ENCODE data around the gene LRRC42. TPM values are rescaled to one million over a fixed set of nuclear protein-coding genes. Genes with fewer than 3 reads are reported as not detected.

The LRRC42 gene
- total and polyA plus RNA-seq, 2 experiments from 2014 or later, result 41.8 to 46.9 TPM

GRCh38 chr1:53911442-53911841, 34.7 kb upstream of the LRRC42 start:
- no peaks in the 10 kb centered on the region for H3K27me3 ChIP-seq (replicated peaks; ENCODE audit: insufficient read depth)
- peaks cover 5% of the 10 kb centered on the region; the same call in 1 of the 2 replicates for H3F3A ChIP-seq (ENCODE audit: insufficient read depth)
- no peak overlapping the region for H3K4me3 ChIP-seq
- H3K79me2 ChIP-seq (ENCODE audit: insufficient read depth), result no peaks in the 10 kb centered on the region
- no peaks in the 10 kb centered on the region for H3K4me1 ChIP-seq (ENCODE audit: insufficient read depth)
- DNase-seq, result no peak
- in situ Hi-C loops (cut with MboI), result no loop called here
- H3K9ac ChIP-seq, result no peak overlapping the region
- TF ChIP-seq EZH2phosphoT487 (IDR thresholded peaks at IDR 0.05; ENCODE audit: insufficient read depth, low read depth), result no peak
- TF ChIP-seq EZH2 (IDR thresholded peaks at IDR 0.05; ENCODE audit: insufficient read depth, poor library complexity, severe bottlenecking), result no peak
- no peak overlapping the region for H2AFZ ChIP-seq
- H3K9me2 ChIP-seq (ENCODE audit: insufficient read depth), result no peaks in the 10 kb centered on the region
- no peaks in the 10 kb centered on the region for H4K20me1 ChIP-seq (ENCODE audit: insufficient read depth)
- no peaks in the 10 kb centered on the region for H3K9me3 ChIP-seq (ENCODE audit: low read depth)
- H3K27ac ChIP-seq, result no peak overlapping the region
- peaks cover 8% of the 10 kb centered on the region; the same call in 1 of the 2 replicates for H3K36me3 ChIP-seq (ENCODE audit: low read depth)
- WGBS, 2 experiments (ENCODE audit: low coverage in 1 of 2, low lambda C conversion rate in 2 of 2, missing lambda C conversion rate in 2 of 2), result 94 to 97% methylated on average over 4 of the region's 4 CpGs
- H3K4me2 ChIP-seq (ENCODE audit: unreplicated experiment), result no peak overlapping the region

DNA sequence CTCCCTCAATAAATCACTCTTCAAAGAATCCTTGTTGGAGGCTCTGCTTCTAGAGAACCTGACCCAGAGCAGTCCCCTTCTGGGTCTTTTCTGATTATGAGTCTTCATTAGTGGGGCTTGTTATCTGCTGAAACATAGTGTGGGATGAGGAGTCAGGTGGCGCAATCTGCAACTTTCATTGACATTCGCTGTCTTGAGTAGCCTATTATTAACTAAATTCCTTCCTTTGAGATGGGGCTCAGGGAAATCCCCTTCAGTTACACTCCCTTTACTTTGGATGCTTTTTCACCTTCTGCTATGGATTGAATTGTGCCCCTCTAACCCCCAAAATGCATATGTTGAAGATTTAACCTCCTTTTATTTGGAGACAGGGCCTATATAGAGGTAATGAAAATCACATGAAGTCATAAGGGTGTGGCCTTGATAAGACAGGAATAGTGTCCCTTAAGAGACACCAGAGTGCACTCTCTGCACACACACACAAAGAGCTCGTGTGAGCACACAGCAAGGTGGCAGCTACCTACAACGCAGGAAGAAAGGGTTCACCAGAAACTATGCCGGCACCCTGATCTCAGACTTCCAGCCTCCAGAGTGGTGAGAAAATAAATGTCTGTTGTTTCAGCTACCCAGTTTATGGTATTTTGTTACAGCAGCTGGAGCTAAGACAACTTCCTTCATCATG, 32.7 kb upstream of the LRRC42 start:
- TF ChIP-seq EZH2phosphoT487 (IDR thresholded peaks at IDR 0.05; ENCODE audit: insufficient read depth, low read depth), result no peak
- TF ChIP-seq EZH2 (IDR thresholded peaks at IDR 0.05; ENCODE audit: insufficient read depth, poor library complexity, severe bottlenecking), result no peak
- WGBS, 2 experiments (ENCODE audit: low coverage in 1 of 2, low lambda C conversion rate in 2 of 2, missing lambda C conversion rate in 2 of 2), result 85 to 86% methylated on average over 5 of the region's 5 CpGs
- no peak overlapping the region for H3K4me3 ChIP-seq

GRCh38 chr1:53918343-53918742, 27.8 kb upstream of the LRRC42 start:
- Histone ChIP-seq H3K27ac (no peak overlapping the region), H4K20me1 (ENCODE audit: insufficient read depth) (no peaks in the 10 kb centered on the region), H3K36me3 (ENCODE audit: low read depth) (peaks cover 15% of the 10 kb centered on the region), H3F3A (ENCODE audit: insufficient read depth) (peaks cover 6% of the 10 kb centered on the region; the same call in 1 of the 2 replicates), H3K9me2 (ENCODE audit: insufficient read depth) (no peaks in the 10 kb centered on the region), H3K4me1 (ENCODE audit: insufficient read depth) (peaks cover 7% of the 10 kb centered on the region; the same call in 1 of the 2 replicates), H2AFZ (no peak overlapping the region), H3K4me2 (ENCODE audit: unreplicated experiment) (no peak overlapping the region), H3K4me3 (no peak overlapping the region), H3K27me3 (replicated peaks; ENCODE audit: insufficient read depth) (no peaks in the 10 kb centered on the region), H3K9ac (no peak overlapping the region), H3K9me3 (ENCODE audit: low read depth) (no peaks in the 10 kb centered on the region), H3K79me2 (ENCODE audit: insufficient read depth) (no peaks in the 10 kb centered on the region)
- WGBS, 2 experiments (ENCODE audit: low coverage in 1 of 2, low lambda C conversion rate in 2 of 2, missing lambda C conversion rate in 2 of 2), result 90 to 95% methylated on average over 5 of the region's 5 CpGs
- in situ Hi-C loops (cut with MboI), result no loop called here
- TF ChIP-seq EZH2phosphoT487 (IDR thresholded peaks at IDR 0.05; ENCODE audit: insufficient read depth, low read depth), result no peak
- TF ChIP-seq EZH2 (IDR thresholded peaks at IDR 0.05; ENCODE audit: insufficient read depth, poor library complexity, severe bottlenecking), result no peak
- no peak for DNase-seq

More for the DNA sequence above, 32.7 kb upstream of the LRRC42 start:
- no peaks in the 10 kb centered on the region for H4K20me1 ChIP-seq (ENCODE audit: insufficient read depth)
- no peaks in the 10 kb centered on the region for H3K9me2 ChIP-seq (ENCODE audit: insufficient read depth)
- H3K27ac ChIP-seq, result no peak overlapping the region
- no peak overlapping the region for H2AFZ ChIP-seq
- H3K27me3 ChIP-seq (replicated peaks; ENCODE audit: insufficient read depth), result no peaks in the 10 kb centered on the region
- H3K79me2 ChIP-seq (ENCODE audit: insufficient read depth), result no peaks in the 10 kb centered on the region
- in situ Hi-C loops (cut with MboI), result no loop called here
- H3F3A ChIP-seq (ENCODE audit: insufficient read depth), result peaks cover 5% of the 10 kb centered on the region; the same call in 1 of the 2 replicates
- no peak overlapping the region for H3K9ac ChIP-seq
- no peaks in the 10 kb centered on the region for H3K9me3 ChIP-seq (ENCODE audit: low read depth)
- H3K4me2 ChIP-seq (ENCODE audit: unreplicated experiment), result no peak overlapping the region
- no peaks in the 10 kb centered on the region for H3K4me1 ChIP-seq (ENCODE audit: insufficient read depth)
- peaks cover 8% of the 10 kb centered on the region; the same call in 1 of the 2 replicates for H3K36me3 ChIP-seq (ENCODE audit: low read depth)
- DNase-seq, result no peak

DNA sequence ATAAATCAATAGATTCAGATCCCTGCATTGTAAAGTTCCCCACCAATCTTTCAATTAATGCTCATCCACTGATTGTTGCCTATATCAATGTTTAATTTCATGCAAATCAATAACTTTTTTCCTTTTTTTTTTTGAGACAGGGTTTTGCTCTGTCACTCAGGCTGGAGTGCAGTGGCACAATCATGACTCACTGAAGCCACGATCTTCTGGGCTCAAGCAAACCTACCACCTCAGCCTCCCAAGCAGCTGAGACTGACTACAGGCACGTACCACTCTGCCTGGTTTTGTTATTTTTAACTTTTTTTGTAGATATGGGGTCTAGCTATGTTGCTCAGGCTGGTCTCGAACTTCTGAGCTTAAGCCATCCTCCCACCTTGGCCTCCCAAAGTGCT, 26.5 kb upstream of the LRRC42 start:
- TF ChIP-seq EZH2phosphoT487 (IDR thresholded peaks at IDR 0.05; ENCODE audit: insufficient read depth, low read depth) (no peak), EZH2 (IDR thresholded peaks at IDR 0.05; ENCODE audit: insufficient read depth, poor library complexity, severe bottlenecking) (no peak)
- no peaks in the 10 kb centered on the region for H4K20me1 ChIP-seq (ENCODE audit: insufficient read depth)
- no peaks in the 10 kb centered on the region for H3K27me3 ChIP-seq (replicated peaks; ENCODE audit: insufficient read depth)
- H3K9me3 ChIP-seq (ENCODE audit: low read depth), result no peaks in the 10 kb centered on the region
- peaks cover 6% of the 10 kb centered on the region; the same call in 1 of the 2 replicates for H3F3A ChIP-seq (ENCODE audit: insufficient read depth)
- H3K9me2 ChIP-seq (ENCODE audit: insufficient read depth), result no peaks in the 10 kb centered on the region
- no peak overlapping the region for H3K4me2 ChIP-seq (ENCODE audit: unreplicated experiment)
- H3K36me3 ChIP-seq (ENCODE audit: low read depth), result peaks cover 20% of the 10 kb centered on the region
- H3K27ac ChIP-seq, result 0 out of 2 replicates have a peak overlapping the region, but pooled peaks have one; percentile 12
- WGBS, 2 experiments (ENCODE audit: low coverage in 1 of 2, low lambda C conversion rate in 2 of 2, missing lambda C conversion rate in 2 of 2), result 57 to 60% methylated on average over 3 of the region's 3 CpGs
- peak; percentile 51 for DNase-seq
- in situ Hi-C loops (cut with MboI), result no loop called here
- H2AFZ ChIP-seq, result no peak overlapping the region
- H3K9ac ChIP-seq, result no peak overlapping the region
- no peaks in the 10 kb centered on the region for H3K79me2 ChIP-seq (ENCODE audit: insufficient read depth)
- no peak overlapping the region for H3K4me3 ChIP-seq
- peaks cover 7% of the 10 kb centered on the region; the same call in 1 of the 2 replicates for H3K4me1 ChIP-seq (ENCODE audit: insufficient read depth)
